Liver (tissue), 9 donors: ENCODE measurements around the gene ACTN4. TPM values are rescaled to one million over a fixed set of nuclear protein-coding genes. Genes with fewer than 3 reads are reported as not detected.

Source experiments
- DNase-seq: peaks from one replicate; pipeline ENCODE4 v3.0.0-alpha.2; 2017; ENCODE audit warnings: low spot score
- H3K27ac ChIP-seq, 2 donors: one replicate each; pipeline ENCODE4 v1.7.0; 2013; ENCODE audit warnings: inconsistent platforms in 2 of 2, low read length in 2 of 2, control low read depth in 1 of 2, low read depth in 1 of 2, mild to moderate bottlenecking in 1 of 2
- H3K27me3 ChIP-seq, 4 donors: one replicate each; pipeline versions ENCODE4 v1.6.1 to v1.7.0; 2013; ENCODE audit warnings: low read length in 3 of 4, inconsistent platforms in 1 of 4, mild to moderate bottlenecking in 1 of 4, moderate library complexity in 1 of 4; ENCODE audit not compliant: control insufficient read depth in 4 of 4, insufficient read depth in 4 of 4
- H3K36me3 ChIP-seq, 4 donors: one replicate each; pipeline versions ENCODE4 v1.6.1 to v1.7.0; 2013; ENCODE audit warnings: low read length in 3 of 4, mild to moderate bottlenecking in 3 of 4, low read depth in 1 of 4, moderate library complexity in 1 of 4; ENCODE audit not compliant: control insufficient read depth in 4 of 4, insufficient read depth in 3 of 4
- H3K4me1 ChIP-seq, 4 donors: one replicate each; pipeline versions ENCODE4 v1.6.1 to v1.7.0; 2013; ENCODE audit warnings: low read length in 3 of 4, mild to moderate bottlenecking in 3 of 4, moderate library complexity in 1 of 4; ENCODE audit not compliant: control insufficient read depth in 4 of 4, insufficient read depth in 4 of 4
- H3K4me3 ChIP-seq, 3 donors: one replicate each; pipeline versions ENCODE4 v1.6.1 to v1.7.0; 2013; ENCODE audit warnings: low read length in 3 of 3, control low read depth in 1 of 3, low read depth in 1 of 3, mild to moderate bottlenecking in 1 of 3
- H3K9ac ChIP-seq, 2 donors: one replicate each; pipeline ENCODE4 v1.7.0; 2013; ENCODE audit warnings: low read length in 2 of 2, mild to moderate bottlenecking in 2 of 2, moderate library complexity in 2 of 2, control low read depth in 1 of 2, low read depth in 1 of 2
- H3K9me3 ChIP-seq, 4 donors: one replicate each; pipeline versions ENCODE4 v1.6.1 to v1.7.0; 2013; ENCODE audit warnings: low read length in 3 of 4; ENCODE audit not compliant: control insufficient read depth in 4 of 4
- EGR1 ChIP-seq, 2 donors: IDR thresholded peaks; 2 replicates each; pipeline ENCODE4 v1.6.1; 2016 to 2018; ENCODE audit warnings: antibody characterized with exemption in 2 of 2, low read depth in 2 of 2
- FOXA1 ChIP-seq: IDR thresholded peaks from 2 replicates; pipeline ENCODE4 v1.6.1; 2016; ENCODE audit warnings: antibody characterized with exemption
- FOXA2 ChIP-seq: IDR thresholded peaks from 2 replicates; pipeline ENCODE4 v1.6.1; 2016; ENCODE audit warnings: antibody characterized with exemption
- GABPA ChIP-seq, 2 donors: IDR thresholded peaks in 1 of 2; conservative IDR thresholded peaks in 1 of 2; 2 replicates each; pipeline ENCODE4 v1.6.1; 2016; ENCODE audit warnings: antibody characterized with exemption in 2 of 2, mild to moderate bottlenecking in 1 of 2, moderate library complexity in 1 of 2
- HNF4A ChIP-seq, 2 donors: conservative IDR thresholded peaks; 2 replicates each; pipeline ENCODE4 v1.6.1; 2016; ENCODE audit warnings: antibody characterized with exemption in 2 of 2, mild to moderate bottlenecking in 2 of 2
- HNF4G ChIP-seq: IDR thresholded peaks from 2 replicates; pipeline ENCODE4 v1.6.1; 2016; ENCODE audit warnings: antibody characterized with exemption
- JUND ChIP-seq, 2 donors: IDR thresholded peaks; 2 replicates each; pipeline ENCODE4 v1.6.1; 2016; ENCODE audit warnings: antibody characterized with exemption in 2 of 2
- MAX ChIP-seq: IDR thresholded peaks from 2 replicates; pipeline ENCODE4 v1.6.1; 2016; ENCODE audit warnings: antibody characterized with exemption
- NR2F2 ChIP-seq: IDR thresholded peaks from 2 replicates; pipeline ENCODE4 v1.6.1; 2016; ENCODE audit warnings: antibody characterized with exemption
- RAD21 ChIP-seq, 2 donors: IDR thresholded peaks; 2 replicates each; pipeline ENCODE4 v1.6.1; 2016; ENCODE audit warnings: antibody characterized with exemption in 2 of 2, mild to moderate bottlenecking in 2 of 2
- RXRA ChIP-seq, 2 donors: IDR thresholded peaks; 2 replicates each; pipeline ENCODE4 v1.6.1; 2017 to 2018; ENCODE audit warnings: antibody characterized with exemption in 2 of 2, mild to moderate bottlenecking in 1 of 2
- SP1 ChIP-seq: IDR thresholded peaks from 2 replicates; pipeline ENCODE4 v1.6.1; 2018; ENCODE audit warnings: antibody characterized with exemption, mild to moderate bottlenecking
- YY1 ChIP-seq: IDR thresholded peaks from 2 replicates; pipeline ENCODE4 v1.6.1; 2016; ENCODE audit warnings: antibody characterized with exemption, mild to moderate bottlenecking
- WGBS: extraction: QIAGEN DNeasy Blood & Tissue Kit; methylation state at CpG from one replicate; pipeline ENCODE4 v1.1.7; 2013; 5-methylcytosine and 5-hydroxymethylcytosine counted together
- polyA plus RNA-seq, 2 donors: library from polyadenylated mRNA; stranded (reverse) in 1 of 2; unstranded in 1 of 2; fragments of 200-250 nt in 1 of 2; fragments of >200 nt in 1 of 2; fragmentation: Nextera tagmentation in 1 of 2; extraction: Ambion mirVana in 1 of 2; gene quantifications; one replicate each; pipeline versions ENCODE4 v1.2.1 to v1.2.3, GENCODE V29; 2013 to 2015
- total RNA-seq, 2 donors: library from RNA; depleted of rRNA; stranded (reverse); fragments of >200 nt; gene quantifications; one replicate each; pipeline ENCODE4 v1.2.3, GENCODE V29; 2014
- TF ChIP-seq, protein P1 (sequence below): IDR thresholded peaks from 2 replicates; pipeline ENCODE4 v1.6.1; 2016; ENCODE audit warnings: antibody characterized with exemption
- TF ChIP-seq, protein P2 (sequence below): fragments of 150-350 bp; IDR thresholded peaks from 2 replicates; pipeline ENCODE4 v1.5.1; 2017; ENCODE audit warnings: improper control_type of control experiment, low read depth, low read length; ENCODE audit not compliant: missing input control
- TF ChIP-seq, protein P3 (sequence below): IDR thresholded peaks from 2 replicates; pipeline ENCODE4 v1.6.1; 2016; ENCODE audit warnings: antibody characterized with exemption, mild to moderate bottlenecking
- TF ChIP-seq, protein P4 (sequence below): IDR thresholded peaks from 2 replicates; pipeline ENCODE4 v1.6.1; 2016; ENCODE audit warnings: antibody characterized with exemption
- donor health status: healthy.
- donor health status: healthy.
- donor health status: healthy.
- donor health status: healthy.
- donor health status: healthy.

ACTN4 gene
- total and polyA plus RNA-seq, 4 donors = 35.4 to 164 (median 98.7) TPM

DNA sequence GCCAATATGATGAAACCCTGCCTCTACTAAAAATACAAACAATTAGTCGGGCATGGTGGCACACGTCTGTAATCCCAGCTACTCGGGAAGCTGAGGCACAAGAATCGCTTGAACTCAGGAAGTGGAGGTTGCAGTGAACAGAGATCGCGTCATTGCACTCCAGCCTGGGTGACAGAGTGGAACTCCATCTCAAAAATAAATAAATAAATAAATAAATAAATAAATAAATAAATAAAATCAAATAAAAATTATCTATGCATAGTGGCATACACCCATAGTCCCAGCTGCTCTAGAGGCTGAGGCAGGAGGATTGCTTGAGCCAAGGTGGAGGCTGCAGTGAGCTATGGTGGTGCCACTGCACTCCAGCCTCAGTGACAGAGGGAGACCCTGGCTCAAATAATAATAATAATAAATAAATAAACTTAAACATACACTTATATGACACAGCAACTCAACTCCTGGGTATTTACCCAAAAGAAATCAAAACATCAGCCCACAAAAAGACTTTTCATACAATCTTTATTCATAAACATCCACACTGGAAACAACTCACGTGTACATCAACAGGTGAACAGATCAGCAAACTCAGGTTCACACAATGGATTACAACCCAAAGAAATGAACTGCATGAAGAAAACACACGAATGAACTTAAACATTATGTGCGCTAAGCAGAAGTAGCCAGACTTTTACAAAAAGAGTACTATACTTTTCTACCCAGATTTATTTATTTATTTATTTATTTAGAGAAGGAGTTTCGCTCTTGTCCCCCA, 119.0 kb downstream of the ACTN4 start:
- WGBS = 93% methylated on average over 10 of the region's 10 CpGs
- no peak overlapping the region for H3K4me3 ChIP-seq
- no peak overlapping the region for H3K27ac ChIP-seq
- no peaks in the 10 kb centered on the region for H3K9me3 ChIP-seq
- H3K36me3 ChIP-seq = no peaks in the 10 kb centered on the region
- no peak for DNase-seq
- peaks cover 0 to 1% (median 0%) of the 10 kb centered on the region in 4 donors for H3K4me1 ChIP-seq
- TF ChIP-seq, protein P1, sequence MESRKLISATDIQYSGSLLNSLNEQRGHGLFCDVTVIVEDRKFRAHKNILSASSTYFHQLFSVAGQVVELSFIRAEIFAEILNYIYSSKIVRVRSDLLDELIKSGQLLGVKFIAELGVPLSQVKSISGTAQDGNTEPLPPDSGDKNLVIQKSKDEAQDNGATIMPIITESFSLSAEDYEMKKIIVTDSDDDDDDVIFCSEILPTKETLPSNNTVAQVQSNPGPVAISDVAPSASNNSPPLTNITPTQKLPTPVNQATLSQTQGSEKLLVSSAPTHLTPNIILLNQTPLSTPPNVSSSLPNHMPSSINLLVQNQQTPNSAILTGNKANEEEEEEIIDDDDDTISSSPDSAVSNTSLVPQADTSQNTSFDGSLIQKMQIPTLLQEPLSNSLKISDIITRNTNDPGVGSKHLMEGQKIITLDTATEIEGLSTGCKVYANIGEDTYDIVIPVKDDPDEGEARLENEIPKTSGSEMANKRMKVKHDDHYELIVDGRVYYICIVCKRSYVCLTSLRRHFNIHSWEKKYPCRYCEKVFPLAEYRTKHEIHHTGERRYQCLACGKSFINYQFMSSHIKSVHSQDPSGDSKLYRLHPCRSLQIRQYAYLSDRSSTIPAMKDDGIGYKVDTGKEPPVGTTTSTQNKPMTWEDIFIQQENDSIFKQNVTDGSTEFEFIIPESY = no peak
- TF ChIP-seq JUND (IDR thresholded peaks at IDR 0.05) = no peak
- TF ChIP-seq GABPA (IDR thresholded peaks at IDR 0.05 in 1 of 2, conservative IDR thresholded peaks at IDR 0.05 in 1 of 2) = no peak
- no peak for TF ChIP-seq HNF4G
- TF ChIP-seq FOXA1 = no peak
- TF ChIP-seq, protein P2, sequence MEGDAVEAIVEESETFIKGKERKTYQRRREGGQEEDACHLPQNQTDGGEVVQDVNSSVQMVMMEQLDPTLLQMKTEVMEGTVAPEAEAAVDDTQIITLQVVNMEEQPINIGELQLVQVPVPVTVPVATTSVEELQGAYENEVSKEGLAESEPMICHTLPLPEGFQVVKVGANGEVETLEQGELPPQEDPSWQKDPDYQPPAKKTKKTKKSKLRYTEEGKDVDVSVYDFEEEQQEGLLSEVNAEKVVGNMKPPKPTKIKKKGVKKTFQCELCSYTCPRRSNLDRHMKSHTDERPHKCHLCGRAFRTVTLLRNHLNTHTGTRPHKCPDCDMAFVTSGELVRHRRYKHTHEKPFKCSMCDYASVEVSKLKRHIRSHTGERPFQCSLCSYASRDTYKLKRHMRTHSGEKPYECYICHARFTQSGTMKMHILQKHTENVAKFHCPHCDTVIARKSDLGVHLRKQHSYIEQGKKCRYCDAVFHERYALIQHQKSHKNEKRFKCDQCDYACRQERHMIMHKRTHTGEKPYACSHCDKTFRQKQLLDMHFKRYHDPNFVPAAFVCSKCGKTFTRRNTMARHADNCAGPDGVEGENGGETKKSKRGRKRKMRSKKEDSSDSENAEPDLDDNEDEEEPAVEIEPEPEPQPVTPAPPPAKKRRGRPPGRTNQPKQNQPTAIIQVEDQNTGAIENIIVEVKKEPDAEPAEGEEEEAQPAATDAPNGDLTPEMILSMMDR = no peak
- TF ChIP-seq RXRA (IDR thresholded peaks at IDR 0.05) = no peak
- TF ChIP-seq YY1 = no peak
- TF ChIP-seq NR2F2 = no peak
- TF ChIP-seq SP1 = no peak
- TF ChIP-seq, protein P3, sequence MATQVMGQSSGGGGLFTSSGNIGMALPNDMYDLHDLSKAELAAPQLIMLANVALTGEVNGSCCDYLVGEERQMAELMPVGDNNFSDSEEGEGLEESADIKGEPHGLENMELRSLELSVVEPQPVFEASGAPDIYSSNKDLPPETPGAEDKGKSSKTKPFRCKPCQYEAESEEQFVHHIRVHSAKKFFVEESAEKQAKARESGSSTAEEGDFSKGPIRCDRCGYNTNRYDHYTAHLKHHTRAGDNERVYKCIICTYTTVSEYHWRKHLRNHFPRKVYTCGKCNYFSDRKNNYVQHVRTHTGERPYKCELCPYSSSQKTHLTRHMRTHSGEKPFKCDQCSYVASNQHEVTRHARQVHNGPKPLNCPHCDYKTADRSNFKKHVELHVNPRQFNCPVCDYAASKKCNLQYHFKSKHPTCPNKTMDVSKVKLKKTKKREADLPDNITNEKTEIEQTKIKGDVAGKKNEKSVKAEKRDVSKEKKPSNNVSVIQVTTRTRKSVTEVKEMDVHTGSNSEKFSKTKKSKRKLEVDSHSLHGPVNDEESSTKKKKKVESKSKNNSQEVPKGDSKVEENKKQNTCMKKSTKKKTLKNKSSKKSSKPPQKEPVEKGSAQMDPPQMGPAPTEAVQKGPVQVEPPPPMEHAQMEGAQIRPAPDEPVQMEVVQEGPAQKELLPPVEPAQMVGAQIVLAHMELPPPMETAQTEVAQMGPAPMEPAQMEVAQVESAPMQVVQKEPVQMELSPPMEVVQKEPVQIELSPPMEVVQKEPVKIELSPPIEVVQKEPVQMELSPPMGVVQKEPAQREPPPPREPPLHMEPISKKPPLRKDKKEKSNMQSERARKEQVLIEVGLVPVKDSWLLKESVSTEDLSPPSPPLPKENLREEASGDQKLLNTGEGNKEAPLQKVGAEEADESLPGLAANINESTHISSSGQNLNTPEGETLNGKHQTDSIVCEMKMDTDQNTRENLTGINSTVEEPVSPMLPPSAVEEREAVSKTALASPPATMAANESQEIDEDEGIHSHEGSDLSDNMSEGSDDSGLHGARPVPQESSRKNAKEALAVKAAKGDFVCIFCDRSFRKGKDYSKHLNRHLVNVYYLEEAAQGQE = no peak
- TF ChIP-seq, protein P4, sequence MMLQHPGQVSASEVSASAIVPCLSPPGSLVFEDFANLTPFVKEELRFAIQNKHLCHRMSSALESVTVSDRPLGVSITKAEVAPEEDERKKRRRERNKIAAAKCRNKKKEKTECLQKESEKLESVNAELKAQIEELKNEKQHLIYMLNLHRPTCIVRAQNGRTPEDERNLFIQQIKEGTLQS = no peak
- no peak for TF ChIP-seq RAD21 (IDR thresholded peaks at IDR 0.05)
- no peak for TF ChIP-seq FOXA2
- no peaks in the 10 kb centered on the region for H3K27me3 ChIP-seq
- H3K9ac ChIP-seq = no peak overlapping the region

DNA sequence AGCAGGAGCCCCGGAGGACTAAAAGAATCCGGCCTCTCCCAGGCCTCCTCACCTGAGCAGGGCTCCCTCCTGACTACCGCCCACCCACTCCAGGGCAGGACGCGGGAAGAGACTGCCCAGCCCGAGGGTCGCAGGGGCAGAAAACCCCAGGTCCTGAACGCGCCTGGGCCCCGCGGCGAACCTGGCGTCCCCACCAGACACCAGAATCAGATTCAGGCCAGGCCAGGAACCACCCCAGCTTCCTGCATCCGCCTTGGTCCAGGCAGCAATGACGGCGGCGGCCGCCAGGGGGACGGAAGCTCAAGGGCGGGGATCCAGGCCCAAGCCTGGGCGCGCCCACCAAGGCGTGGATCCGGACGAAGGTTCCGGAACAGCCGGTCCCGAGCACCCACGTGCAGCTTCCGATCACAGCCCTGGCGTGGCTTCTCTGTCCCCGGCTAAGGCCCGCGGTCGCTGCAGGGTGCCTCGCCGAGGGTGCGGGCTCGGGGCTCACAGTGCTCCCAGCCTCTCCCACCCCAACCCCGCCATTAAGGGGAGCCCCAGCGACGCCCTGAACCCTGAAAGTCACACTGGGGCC, 122.3 kb downstream of the ACTN4 start:
- Histone ChIP-seq H3K36me3 (no peaks in the 10 kb centered on the region), H3K27me3 (no peaks in the 10 kb centered on the region), H3K4me1 (peaks cover 0 to 1% (median 0%) of the 10 kb centered on the region in 4 donors), H3K9ac (no peak overlapping the region), H3K27ac (peak overlapping the region in 1 of 2 donors; percentile 28), H3K9me3 (no peaks in the 10 kb centered on the region), H3K4me3 (no peak overlapping the region)
- DNase-seq = peak; percentile 96
- 46% methylated on average over 42 of the region's 42 CpGs for WGBS
- no peak for TF ChIP-seq HNF4A (conservative IDR thresholded peaks at IDR 0.05)
- no peak for TF ChIP-seq EGR1 (IDR thresholded peaks at IDR 0.05; ENCODE audit: low read depth in 2 of 2)
- no peak for TF ChIP-seq NR2F2
- TF ChIP-seq, protein P2 = peak; percentile 67
- no peak for TF ChIP-seq HNF4G
- peak; percentile 46 for TF ChIP-seq MAX
- TF ChIP-seq RAD21 (IDR thresholded peaks at IDR 0.05) = peak; percentile 68 to 91
- TF ChIP-seq SP1 = peak; percentile 26
- TF ChIP-seq FOXA1 = no peak
- peak; percentile 10 for TF ChIP-seq YY1
- no peak for TF ChIP-seq JUND (IDR thresholded peaks at IDR 0.05)
- TF ChIP-seq FOXA2 = no peak
